ENCODE data around the gene FAM3A. TPM values are rescaled to one million over a fixed set of nuclear protein-coding genes. Genes with fewer than 3 reads are reported as not detected.

Gene FAM3A
- total RNA-seq, 1 experiment from 2014 or later, result 60.3 TPM

DNA sequence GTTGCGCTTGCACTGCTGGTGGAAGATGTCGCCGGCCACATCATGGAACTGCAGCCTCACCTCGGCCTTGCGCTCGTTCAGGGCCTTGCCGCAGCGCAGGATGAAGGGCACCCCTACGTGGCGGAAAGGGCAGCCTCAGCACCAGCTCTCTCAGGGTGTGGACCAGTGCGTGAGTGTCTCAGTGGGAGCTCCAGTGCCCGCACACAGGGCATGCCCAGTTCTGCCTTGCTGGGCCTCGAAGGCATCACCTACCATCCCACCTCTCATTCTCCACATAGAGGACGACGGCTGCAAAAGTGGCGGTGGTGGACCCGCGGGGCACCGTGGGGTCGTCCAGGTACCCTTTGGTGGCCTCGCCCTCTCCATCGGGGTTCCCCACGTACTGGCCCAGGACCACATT, 16.7 kb upstream of the FAM3A start:
- Histone ChIP-seq H3K36me3 (ENCODE audit: low read depth) (peaks cover 8% of the 10 kb centered on the region; the same call in 1 of the 2 replicates), H3K9me3 (ENCODE audit: insufficient read depth, low read depth) (no peaks in the 10 kb centered on the region), H3K27me3 (ENCODE audit: insufficient read depth, low read depth) (no peaks in the 10 kb centered on the region), H3K4me3 (no peak overlapping the region), H3K4me1 (replicated peaks; ENCODE audit: insufficient read depth) (peaks cover 3% of the 10 kb centered on the region; the same call in 1 of the 2 replicates), H3K9me2 (ENCODE audit: insufficient read depth) (no peaks in the 10 kb centered on the region), H4K20me1 (ENCODE audit: insufficient read depth) (peaks cover 14% of the 10 kb centered on the region), H3K4me2 (no peak overlapping the region), H3F3A (ENCODE audit: insufficient read depth, low read depth) (peaks cover 81% of the 10 kb centered on the region), H3K79me2 (ENCODE audit: low read depth) (peaks cover 34% of the 10 kb centered on the region), H3K27ac (no peak overlapping the region), H2AFZ (no peak overlapping the region)
- BruUV-seq (replicated peaks), result TSS peak; percentile 63
- no peak for DNase-seq
- TF ChIP-seq, protein P1, sequence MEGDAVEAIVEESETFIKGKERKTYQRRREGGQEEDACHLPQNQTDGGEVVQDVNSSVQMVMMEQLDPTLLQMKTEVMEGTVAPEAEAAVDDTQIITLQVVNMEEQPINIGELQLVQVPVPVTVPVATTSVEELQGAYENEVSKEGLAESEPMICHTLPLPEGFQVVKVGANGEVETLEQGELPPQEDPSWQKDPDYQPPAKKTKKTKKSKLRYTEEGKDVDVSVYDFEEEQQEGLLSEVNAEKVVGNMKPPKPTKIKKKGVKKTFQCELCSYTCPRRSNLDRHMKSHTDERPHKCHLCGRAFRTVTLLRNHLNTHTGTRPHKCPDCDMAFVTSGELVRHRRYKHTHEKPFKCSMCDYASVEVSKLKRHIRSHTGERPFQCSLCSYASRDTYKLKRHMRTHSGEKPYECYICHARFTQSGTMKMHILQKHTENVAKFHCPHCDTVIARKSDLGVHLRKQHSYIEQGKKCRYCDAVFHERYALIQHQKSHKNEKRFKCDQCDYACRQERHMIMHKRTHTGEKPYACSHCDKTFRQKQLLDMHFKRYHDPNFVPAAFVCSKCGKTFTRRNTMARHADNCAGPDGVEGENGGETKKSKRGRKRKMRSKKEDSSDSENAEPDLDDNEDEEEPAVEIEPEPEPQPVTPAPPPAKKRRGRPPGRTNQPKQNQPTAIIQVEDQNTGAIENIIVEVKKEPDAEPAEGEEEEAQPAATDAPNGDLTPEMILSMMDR (conservative IDR thresholded peaks at IDR 0.05), result no peak
- ChIA-PET CTCF (interaction anchor here (0.6 to 1.3 kb wide), 2 partner anchors 42 to 159 kb away, joined by 3 to 9 read pairs; no protein-coding TSS in a partner anchor), POLR2A (ENCODE audit: unreplicated experiment) (interaction anchor here (0.6 kb wide), 1 partner anchor 15 kb away, joined by 3 read pairs; the partner anchor contains the start of gene IKBKG)
- intact Hi-C loops (cut with micrococcal nuclease; ENCODE audit: unreplicated experiment), result loop anchor here (5.0 kb wide), 3 partner anchors 135 to 765 kb away; partner anchors contain the start of genes FLNA and RPL10

DNA sequence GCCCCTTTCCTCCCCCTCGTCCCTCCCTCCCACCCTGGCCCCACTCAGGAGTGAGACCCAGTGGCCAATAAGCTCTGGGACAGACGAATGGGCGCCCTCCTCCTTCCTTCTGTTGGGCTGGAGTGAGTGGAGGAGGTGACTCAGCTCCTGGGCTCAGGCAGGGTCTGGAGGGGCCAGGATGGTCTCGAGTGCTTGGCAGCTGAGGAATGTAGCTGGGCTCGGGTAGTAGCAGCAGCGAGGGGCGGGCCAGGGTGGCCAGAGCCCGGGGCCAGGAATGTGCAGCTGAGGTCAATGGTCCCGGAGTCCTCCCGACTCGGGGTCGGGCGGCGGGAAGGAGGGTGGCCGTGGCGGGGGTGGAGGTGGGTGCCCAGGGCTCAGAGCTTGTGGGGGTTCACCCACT, 15.6 kb upstream of the FAM3A start:
- DNase-seq, result peak in 1 of 2 experiments; percentile 84
- H3K79me2 ChIP-seq (ENCODE audit: low read depth), result peaks cover 24% of the 10 kb centered on the region
- no peak for TF ChIP-seq EZH2 (IDR thresholded peaks at IDR 0.05; ENCODE audit: low read depth)
- TF ChIP-seq, protein P1 (conservative IDR thresholded peaks at IDR 0.05), result no peak
- H2AFZ ChIP-seq, result no peak overlapping the region
- no peaks in the 10 kb centered on the region for H3K9me3 ChIP-seq (ENCODE audit: insufficient read depth, low read depth)
- no peak overlapping the region for H3K4me2 ChIP-seq
- H3K4me3 ChIP-seq, result no peak overlapping the region
- ChIA-PET CTCF (interaction anchor here (0.5 to 1.3 kb wide), 3 partner anchors 17 to 164 kb away, joined by 4 to 9 read pairs (median 6); no protein-coding TSS in a partner anchor), POLR2A (ENCODE audit: unreplicated experiment) (interaction anchor here (0.5 to 1.0 kb wide), 11 partner anchors 8 to 585 kb away, joined by 3 to 18 read pairs (median 7); partner anchors contain the start of genes LAGE3 and SLC10A3)
- BruUV-seq (replicated peaks), result no TSS peak
- H4K20me1 ChIP-seq (ENCODE audit: insufficient read depth), result peaks cover 6% of the 10 kb centered on the region
- no peaks in the 10 kb centered on the region for H3K9me2 ChIP-seq (ENCODE audit: insufficient read depth)
- peaks cover 4% of the 10 kb centered on the region for H3K4me1 ChIP-seq (replicated peaks; ENCODE audit: insufficient read depth)
- H3F3A ChIP-seq (ENCODE audit: insufficient read depth, low read depth), result peaks cover 80% of the 10 kb centered on the region
- intact Hi-C loops (cut with micrococcal nuclease; ENCODE audit: unreplicated experiment), result loop anchor here (5.0 kb wide), 3 partner anchors 134 to 764 kb away; partner anchors contain the start of genes FLNA and RPL10
- peaks cover 8% of the 10 kb centered on the region; the same call in 1 of the 2 replicates for H3K36me3 ChIP-seq (ENCODE audit: low read depth)
- H3K27ac ChIP-seq, result no peak overlapping the region
- H3K27me3 ChIP-seq (ENCODE audit: insufficient read depth, low read depth), result no peaks in the 10 kb centered on the region

- Histone ChIP-seq H3K36me3 (ENCODE audit: low read depth) (peaks cover 8% of the 10 kb centered on the region; the same call in 1 of the 2 replicates), H3K27me3 (ENCODE audit: insufficient read depth, low read depth) (no peaks in the 10 kb centered on the region), H3K79me2 (ENCODE audit: low read depth) (peaks cover 10% of the 10 kb centered on the region), H3K4me3 (no peak overlapping the region), H3K4me2 (no peak overlapping the region), H4K20me1 (ENCODE audit: insufficient read depth) (peaks cover 6% of the 10 kb centered on the region; the same call in 1 of the 2 replicates), H2AFZ (no peak overlapping the region), H3K4me1 (replicated peaks; ENCODE audit: insufficient read depth) (peaks cover 17% of the 10 kb centered on the region), H3F3A (ENCODE audit: insufficient read depth, low read depth) (peaks cover 74% of the 10 kb centered on the region), H3K9me3 (ENCODE audit: insufficient read depth, low read depth) (no peaks in the 10 kb centered on the region), H3K9me2 (ENCODE audit: insufficient read depth) (no peaks in the 10 kb centered on the region), H3K27ac (no peak overlapping the region)
- BruUV-seq (replicated peaks), result no TSS peak
- CTCF ChIA-PET, result interaction anchor here (0.6 kb wide), 1 partner anchor 978 kb away, joined by 3 read pairs; no protein-coding TSS in a partner anchor
- POLR2A ChIA-PET (ENCODE audit: unreplicated experiment), result no interaction called here
- DNase-seq, result no peak
- no peak for TF ChIP-seq EZH2 (IDR thresholded peaks at IDR 0.05; ENCODE audit: low read depth)
- TF ChIP-seq, protein P1 (conservative IDR thresholded peaks at IDR 0.05), result no peak
- intact Hi-C loops (cut with micrococcal nuclease; ENCODE audit: unreplicated experiment), result loop anchor here (5.0 kb wide), 3 partner anchors 133 to 763 kb away; partner anchors contain the start of genes FLNA and RPL10
Measured at GRCh38 chrX:154530286-154530685, 14.3 kb upstream of the FAM3A start.

Measured in PC-9 (cell line).